Adrenal gland (tissue), 5 donors: Measurements from ENCODE around the gene PVALEF.

Source experiments
- POLR2A ChIP-seq, 2 donors: fragments of 450-650 bp; IDR thresholded peaks; one replicate each; pipeline ENCODE4 v1.6.1; 2017; ENCODE audit warnings: antibody characterized with exemption in 2 of 2, mild to moderate bottlenecking in 2 of 2, moderate library complexity in 1 of 2
- TF ChIP-seq, protein P1 (sequence below), 6 experiments: fragments of 450-650 bp in 4 of 6; fragments of 200-600 bp in 2 of 6; sonication (generic) in 1 of 6; IDR thresholded peaks; 1 replicate in 5 of 6; 2 replicates in 1 of 6; pipeline versions ENCODE4 v1.5.1 to v1.8.0; 2016 to 2021; ENCODE audit warnings: antibody characterized with exemption in 6 of 6, mild to moderate bottlenecking in 2 of 6, moderate library complexity in 1 of 6
- donor health status: DM: no; HTN: no; CAD: no.

DNA sequence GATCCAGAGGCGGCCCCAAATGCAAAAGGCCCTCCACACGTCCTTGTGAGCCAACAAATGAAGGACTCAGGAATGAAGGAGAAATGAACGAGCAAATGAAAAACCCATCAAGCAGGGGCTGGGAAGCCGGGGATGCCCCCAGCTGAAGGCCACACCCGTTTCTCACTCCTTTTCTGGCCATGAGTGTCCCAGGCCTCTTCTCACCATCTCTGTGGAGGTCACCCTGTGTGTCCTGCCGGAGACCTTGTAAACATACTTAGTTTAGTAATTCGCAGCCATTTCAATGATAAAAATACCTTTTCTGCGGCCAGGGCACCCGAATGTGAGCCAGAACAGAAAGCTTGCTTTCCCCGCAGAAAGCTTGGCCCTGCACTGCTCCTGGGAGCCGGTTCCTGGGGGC is 21.8 kb downstream of the PVALEF start:
- TF ChIP-seq, protein P1, sequence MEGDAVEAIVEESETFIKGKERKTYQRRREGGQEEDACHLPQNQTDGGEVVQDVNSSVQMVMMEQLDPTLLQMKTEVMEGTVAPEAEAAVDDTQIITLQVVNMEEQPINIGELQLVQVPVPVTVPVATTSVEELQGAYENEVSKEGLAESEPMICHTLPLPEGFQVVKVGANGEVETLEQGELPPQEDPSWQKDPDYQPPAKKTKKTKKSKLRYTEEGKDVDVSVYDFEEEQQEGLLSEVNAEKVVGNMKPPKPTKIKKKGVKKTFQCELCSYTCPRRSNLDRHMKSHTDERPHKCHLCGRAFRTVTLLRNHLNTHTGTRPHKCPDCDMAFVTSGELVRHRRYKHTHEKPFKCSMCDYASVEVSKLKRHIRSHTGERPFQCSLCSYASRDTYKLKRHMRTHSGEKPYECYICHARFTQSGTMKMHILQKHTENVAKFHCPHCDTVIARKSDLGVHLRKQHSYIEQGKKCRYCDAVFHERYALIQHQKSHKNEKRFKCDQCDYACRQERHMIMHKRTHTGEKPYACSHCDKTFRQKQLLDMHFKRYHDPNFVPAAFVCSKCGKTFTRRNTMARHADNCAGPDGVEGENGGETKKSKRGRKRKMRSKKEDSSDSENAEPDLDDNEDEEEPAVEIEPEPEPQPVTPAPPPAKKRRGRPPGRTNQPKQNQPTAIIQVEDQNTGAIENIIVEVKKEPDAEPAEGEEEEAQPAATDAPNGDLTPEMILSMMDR (IDR thresholded peaks at IDR 0.05): no peak
- TF ChIP-seq POLR2A (IDR thresholded peaks at IDR 0.05): no peak
